K562 (cell line): ENCODE measurements around the gene FUNDC2. TPM values are rescaled to one million over a fixed set of nuclear protein-coding genes. Genes with fewer than 3 reads are reported as not detected.

ENCODE experiments used
- ATAC-seq: fragments of 200-7000 bp; cut with Tn5 transposase; 3 replicates; pipeline ENCODE4 v1.9.1; 2020; ENCODE audit warnings: moderate library complexity
- BruUV-seq: library from RNA; stranded (reverse); fragments of 400-500 nt; replicated peaks from 2 replicates; lab custom pipeline; 2021; lab: Mats Ljungman, UMichigan
- CTCF ChIA-PET: fragments of 300-600 bp; formaldehyde crosslinking; extraction: SDS; loops from one replicate; lab custom pipeline; 2021; ENCODE audit warnings: low intra/inter-chr PET ratio; lab: Yijun Ruan, JAX
- POLR2A ChIA-PET: fragments of 300-600, 350-650 bp; sonication (Branson Sonifier 250); formaldehyde crosslinking; extraction: SDS; loops from one replicate; lab custom pipeline; 2021; ENCODE audit warnings: antibody characterized with exemption, inconsistent platforms; lab: Yijun Ruan, JAX
- DNase-seq, 4 experiments: peaks; one replicate each; pipeline versions ENCODE4 v3.0.0 to v3.0.0-alpha.2; 2011 to 2018; ENCODE audit warnings: low spot score in 3 of 4, mixed read lengths in 3 of 4; ENCODE audit errors: extremely low read depth in 1 of 4
- FAIRE-seq: peaks from 2 replicates; lab custom pipeline; 2011; peaks lifted over from hg19 to GRCh38; lab: Jason Lieb, UNC
- H2AFZ ChIP-seq: 2 replicates; pipeline ENCODE4 v1.6.0; 2011; ENCODE audit warnings: low read depth, low read length, control low read depth, inconsistent platforms
- H3K27ac ChIP-seq: fragments of 200-600 bp; 3 replicates; pipeline ENCODE4 v1.8.0; 2011; ENCODE audit warnings: low read depth, mild to moderate bottlenecking, control low read depth, inconsistent platforms, low read length, moderate library complexity, mixed read lengths; ENCODE audit errors: extremely low read depth
- H3K27me3 ChIP-seq, 2 experiments: fragments of 300-600 bp in 1 of 2; 2 replicates in 1 of 2; 3 replicates in 1 of 2; pipeline versions ENCODE4 v1.6.0 to v1.8.0; 2011; ENCODE audit warnings: inconsistent platforms in 2 of 2, low read length in 2 of 2, mild to moderate bottlenecking in 1 of 2, mixed read lengths in 1 of 2, moderate library complexity in 1 of 2; ENCODE audit not compliant: control insufficient read depth in 2 of 2, insufficient read depth in 2 of 2
- H3K36me3 ChIP-seq: fragments of 300-600 bp; 3 replicates; pipeline ENCODE4 v1.8.0; 2011; ENCODE audit warnings: mild to moderate bottlenecking, low read length, inconsistent platforms; ENCODE audit not compliant: control insufficient read depth, insufficient read depth
- H3K4me1 ChIP-seq, 2 experiments: fragments of 200-600 bp in 1 of 2; replicated peaks in 1 of 2; 2 replicates in 1 of 2; 3 replicates in 1 of 2; pipeline versions ENCODE4 v1.5.1 to v1.8.0; 2011; ENCODE audit warnings: inconsistent platforms in 2 of 2, low read length in 2 of 2, mild to moderate bottlenecking in 1 of 2, mixed read lengths in 1 of 2, moderate library complexity in 1 of 2; ENCODE audit not compliant: control insufficient read depth in 2 of 2, insufficient read depth in 2 of 2
- H3K4me2 ChIP-seq: 2 replicates; pipeline ENCODE4 v1.6.1; 2011; ENCODE audit warnings: low read length, control low read depth, inconsistent platforms, mixed read lengths; ENCODE audit not compliant: insufficient read depth
- H3K4me3 ChIP-seq: fragments of 200-600 bp; sonication (generic), shearing (Covaris generic); 2 replicates; pipeline ENCODE4 v1.5.1; 2016; ENCODE audit warnings: control low read depth, inconsistent platforms
- H3K79me2 ChIP-seq: fragments of 200-600 bp; 3 replicates; pipeline ENCODE4 v1.8.0; 2011; ENCODE audit warnings: low read length, inconsistent platforms; ENCODE audit not compliant: control insufficient read depth, insufficient read depth
- H3K9ac ChIP-seq, 2 experiments: 2 replicates each; pipeline versions ENCODE4 v1.6.0 to v1.6.1; 2011; ENCODE audit warnings: low read depth in 2 of 2, low read length in 2 of 2, control low read depth in 1 of 2, inconsistent platforms in 1 of 2, mild to moderate bottlenecking in 1 of 2, mixed read lengths in 1 of 2; ENCODE audit not compliant: insufficient read depth in 1 of 2
- H3K9me1 ChIP-seq: one replicate; pipeline ENCODE4 v1.6.0; 2011; ENCODE audit warnings: inconsistent platforms, mild to moderate bottlenecking, low read length, moderate library complexity; ENCODE audit not compliant: control insufficient read depth, insufficient read depth
- H3K9me3 ChIP-seq: replicated peaks from 2 replicates; pipeline ENCODE4 v1.5.1; 2011; ENCODE audit warnings: low read depth, low read length, inconsistent platforms; ENCODE audit not compliant: control insufficient read depth, insufficient read depth
- H4K20me1 ChIP-seq: replicated peaks from 2 replicates; pipeline ENCODE4 v1.6.1; 2011; ENCODE audit warnings: low read length, inconsistent platforms, mixed read lengths; ENCODE audit not compliant: control insufficient read depth, insufficient read depth
- ARID2 ChIP-seq: fragments of 450-650 bp; IDR thresholded peaks from 2 replicates; pipeline ENCODE4 v1.6.1; 2017; ENCODE audit warnings: antibody characterized with exemption, mild to moderate bottlenecking
- CC2D1A ChIP-seq: fragments of 450-650 bp; IDR thresholded peaks from 2 replicates; pipeline ENCODE4 v1.6.1; 2017; ENCODE audit warnings: mild to moderate bottlenecking
- CTCF ChIP-seq, 3 experiments: IDR thresholded peaks in 2 of 3; conservative IDR thresholded peaks in 1 of 3; 2 replicates each; pipeline ENCODE4 v1.5.1; 2011 to 2012; ENCODE audit warnings: low read length in 3 of 3, mild to moderate bottlenecking in 3 of 3, control low read depth in 2 of 3, improper control_type of control experiment in 1 of 3, inconsistent platforms in 1 of 3, low read depth in 1 of 3, mixed read lengths in 1 of 3, moderate library complexity in 1 of 3; ENCODE audit not compliant: insufficient read depth in 2 of 3
- DMBX1 ChIP-seq: fragments of 250-450 bp; sonication (Bioruptor Pico); IDR thresholded peaks from 2 replicates; pipeline ENCODE4 v1.8.0; 2022; ENCODE audit warnings: inconsistent platforms, mild to moderate bottlenecking, moderate library complexity, borderline replicate concordance
- PCBP1 ChIP-seq: fragments of 200-400 bp; formaldehyde crosslinking; IDR thresholded peaks from 2 replicates; pipeline ENCODE4 v1.6.1; 2018; ENCODE audit warnings: mild to moderate bottlenecking, low read depth, low read length; ENCODE audit not compliant: poor library complexity, severe bottlenecking
- REST ChIP-seq, 2 experiments: fragments of 450-650 bp; formaldehyde crosslinking in 1 of 2; IDR thresholded peaks; 2 replicates each; pipeline versions ENCODE4 v1.4.0 to v1.6.1; 2014 to 2020; ENCODE audit warnings: mild to moderate bottlenecking in 2 of 2, borderline replicate concordance in 1 of 2, low read depth in 1 of 2
- RUNX1 ChIP-seq: sonication (generic); IDR thresholded peaks from 2 replicates; pipeline ENCODE4 v1.6.1; 2016; ENCODE audit warnings: antibody characterized with exemption, low read depth
- SMC3 ChIP-seq: conservative IDR thresholded peaks from 2 replicates; pipeline ENCODE4 v1.6.1; 2011; ENCODE audit warnings: low read depth, low read length, improper control_type of control experiment; ENCODE audit not compliant: insufficient read depth
- STAG1 ChIP-seq: sonication (generic); formaldehyde crosslinking; IDR thresholded peaks from 2 replicates; pipeline ENCODE4 v1.5.0; 2020; ENCODE audit warnings: missing genetic modification reagents, borderline replicate concordance
- XRCC5 ChIP-seq: fragments of 200-400 bp; formaldehyde crosslinking; IDR thresholded peaks from 2 replicates; pipeline ENCODE4 v1.6.1; 2017; ENCODE audit warnings: low read depth, mild to moderate bottlenecking, low read length
- WGBS: fragments of 100-300 bp; shearing (Covaris generic); methylation state at CpG from one replicate; pipeline ENCODE4 v1.1.6; 2016; ENCODE audit warnings: low coverage, mixed read lengths; ENCODE audit not compliant: insufficient coverage; ENCODE audit errors: missing lambda C conversion rate; 5-methylcytosine and 5-hydroxymethylcytosine counted together
- in situ Hi-C: fragments of 300-500 bp; cut with MboI; formaldehyde crosslinking; loops from 4 replicates; pipeline ENCODE4 v1.15.0; 2018; ENCODE audit warnings: inconsistent platforms, mixed read lengths
- intact Hi-C: fragments of 100-400 bp; cut with micrococcal nuclease; formaldehyde crosslinking; loops from 2 replicates; pipeline ENCODE4 v1.14.2; 2022
- polyA plus RNA-seq, 8 experiments: library from polyadenylated mRNA; depleted of rRNA in 4 of 8; stranded (reverse) in 5 of 8; unstranded in 3 of 8; fragments of >200 nt; fragmentation: Nextera tagmentation in 2 of 8; fragmentation: Illumina TruSeq in 1 of 8; extraction: Ambion mirVana in 2 of 8; extraction: Trizol in 1 of 8; gene quantifications; 2 replicates each; pipeline versions ENCODE4 v1.2.1 to v1.2.3, GENCODE V29; 2011 to 2014; ENCODE audit warnings: inconsistent platforms in 1 of 8, missing spikeins in 1 of 8
- total RNA-seq, 7 experiments: library from RNA; depleted of rRNA in 6 of 7; stranded (reverse); fragments of >200 nt in 6 of 7; fragmentation: Illumina TruSeq in 2 of 7; extraction: Trizol in 2 of 7; gene quantifications; 2 replicates each; pipeline versions ENCODE4 v1.2.1 to v1.2.3, GENCODE V29; 2011 to 2021; ENCODE audit warnings: low replicate concordance in 1 of 7

FUNDC2 gene
- total and polyA plus RNA-seq, 9 of the 15 experiments (the other 6 are each of a cell fraction or from before 2014, with no cell fraction given): 50.6 to 235 (median 123) TPM

GRCh38 chrX:154980330-154981115, 46.1 kb upstream of the FUNDC2 start:
- no peaks in the 10 kb centered on the region for H4K20me1 ChIP-seq
- ATAC-seq (peak; percentile 99), FAIRE-seq (peak; percentile 91), DNase-seq (peak; percentile 54 to 85 (median 60))
- POLR2A ChIA-PET: no interaction called here
- no TSS peak for BruUV-seq
- H2AFZ ChIP-seq: peak overlapping the region; percentile 87
- H3K27ac ChIP-seq: no peak overlapping the region; the same call in 2 of the 3 replicates
- H3K36me3 ChIP-seq: no peaks in the 10 kb centered on the region
- peak overlapping the region; percentile 20; the same call in 1 of the 2 replicates for H3K4me3 ChIP-seq
- no peaks in the 10 kb centered on the region; a peak in 1 of 5 replicates for H3K4me1 ChIP-seq
- CTCF ChIA-PET: interaction anchor here (0.6 to 2.0 kb wide), 5 partner anchors 63 to 602 kb away, joined by 3 to 15 read pairs (median 3); no protein-coding TSS in a partner anchor
- peak overlapping the region; percentile 66 for H3K4me2 ChIP-seq
- WGBS: 9% methylated on average over 11 of the region's 11 CpGs
- in situ Hi-C loops: loop anchor here (5.0 kb wide), 2 partner anchors 77 to 842 kb away; no protein-coding TSS in a partner anchor
- H3K79me2 ChIP-seq: no peaks in the 10 kb centered on the region
- H3K27me3 ChIP-seq: no peaks in the 10 kb centered on the region
- peak overlapping the region; percentile 29; a peak in 2 of 4 replicates for H3K9ac ChIP-seq
- no peaks in the 10 kb centered on the region; the same call in 1 of the 2 replicates for H3K9me3 ChIP-seq
- H3K9me1 ChIP-seq: no peaks in the 10 kb centered on the region
- intact Hi-C loops: loop anchor here (1.0 to 10.0 kb wide), 6 partner anchors 62 to 840 kb away; no protein-coding TSS in a partner anchor
- peak; percentile 72; the same call in 1 of the 2 replicates for TF ChIP-seq CC2D1A
- TF ChIP-seq RUNX1: no peak
- TF ChIP-seq PCBP1: no peak
- TF ChIP-seq XRCC5: 0 out of 2 replicates have a peak, but pooled peaks have one; percentile 34
- peak; percentile 84 for TF ChIP-seq SMC3
- TF ChIP-seq REST (IDR thresholded peaks at IDR 0.05; ENCODE audit: borderline replicate concordance): peak; percentile 88
- TF ChIP-seq REST (CRISPR knock-in tag; IDR thresholded peaks at IDR 0.05; ENCODE audit: low read depth): no peak
- peak; percentile 90 for TF ChIP-seq STAG1 (CRISPR knock-in tag)
- peak; percentile 91 for TF ChIP-seq ARID2
- TF ChIP-seq CTCF (IDR thresholded peaks at IDR 0.05 in 2 of 3, conservative IDR thresholded peaks at IDR 0.05 in 1 of 3; ENCODE audit: insufficient read depth in 2 of 3, low read depth in 1 of 3, low read length in 3 of 3): peak; percentile 82 to 96 (median 96)
- no peak for TF ChIP-seq DMBX1
